H9 (cell line): ENCODE results near the gene FAM111B. TPM values are rescaled to one million over a fixed set of nuclear protein-coding genes. Genes with fewer than 3 reads are reported as not detected.

Experiments
- DNase-seq: peaks from one replicate; pipeline ENCODE4 v3.0.0-alpha.2; 2017
- H2AFZ ChIP-seq: one replicate; pipeline ENCODE4 v1.6.1; 2013; ENCODE audit warnings: mild to moderate bottlenecking, low read length, control low read depth, moderate library complexity
- H2AK5ac ChIP-seq: 2 replicates; pipeline ENCODE4 v1.6.1; 2013; ENCODE audit warnings: low read length, control low read depth, mixed read lengths; ENCODE audit not compliant: insufficient read length
- H2BK120ac ChIP-seq: one replicate; pipeline ENCODE4 v1.6.1; 2013; ENCODE audit warnings: low read depth, mild to moderate bottlenecking, low read length, control low read depth, inconsistent platforms; ENCODE audit not compliant: poor library complexity, severe bottlenecking
- H2BK12ac ChIP-seq: 2 replicates; pipeline ENCODE4 v1.6.1; 2013; ENCODE audit warnings: low read length, control low read depth, mixed read lengths, low read depth; ENCODE audit not compliant: insufficient read length
- H2BK15ac ChIP-seq: 2 replicates; pipeline ENCODE4 v1.6.1; 2013; ENCODE audit warnings: low read depth, low read length, control low read depth
- H2BK20ac ChIP-seq: one replicate; pipeline ENCODE4 v1.6.1; 2013; ENCODE audit warnings: low read depth, mild to moderate bottlenecking, low read length, control low read depth, inconsistent platforms; ENCODE audit not compliant: poor library complexity, severe bottlenecking
- H2BK5ac ChIP-seq: 2 replicates; pipeline ENCODE4 v1.6.1; 2013; ENCODE audit warnings: low read length, control low read depth, mixed read lengths; ENCODE audit not compliant: insufficient read length
- H3K14ac ChIP-seq: 2 replicates; pipeline ENCODE4 v1.6.1; 2013; ENCODE audit warnings: low read length, control low read depth; ENCODE audit not compliant: insufficient read depth
- H3K18ac ChIP-seq: 2 replicates; pipeline ENCODE4 v1.6.1; 2013; ENCODE audit warnings: low read depth, mild to moderate bottlenecking, mixed read lengths, low read length, control low read depth; ENCODE audit not compliant: insufficient read length
- H3K23ac ChIP-seq: 2 replicates; pipeline ENCODE4 v1.6.1; 2013; ENCODE audit warnings: low read length, control low read depth, mixed read lengths, low read depth; ENCODE audit not compliant: insufficient read length
- H3K23me2 ChIP-seq: 2 replicates; pipeline ENCODE4 v1.6.1; 2013; ENCODE audit warnings: low read depth, mild to moderate bottlenecking, mixed read lengths, low read length, control low read depth; ENCODE audit not compliant: insufficient read length, poor library complexity, severe bottlenecking
- H3K27ac ChIP-seq: 2 replicates; pipeline ENCODE4 v1.5.1; 2013; ENCODE audit warnings: low read length, control low read depth, mixed read lengths, low read depth; ENCODE audit not compliant: insufficient read length
- H3K27me3 ChIP-seq: 2 replicates; pipeline ENCODE4 v1.6.1; 2013; ENCODE audit warnings: low read length, control low read depth, inconsistent platforms; ENCODE audit not compliant: insufficient read depth
- H3K4ac ChIP-seq: 2 replicates; pipeline ENCODE4 v1.6.1; 2013; ENCODE audit warnings: low read depth, mild to moderate bottlenecking, control low read depth, inconsistent platforms, low read length, moderate library complexity
- H3K4me1 ChIP-seq: 2 replicates; pipeline ENCODE4 v1.6.1; 2013; ENCODE audit warnings: low read length, control low read depth, inconsistent platforms; ENCODE audit not compliant: insufficient read depth
- H3K4me2 ChIP-seq: 2 replicates; pipeline ENCODE4 v1.6.1; 2013; ENCODE audit warnings: low read length, control low read depth, mixed read lengths; ENCODE audit not compliant: insufficient read length, insufficient read depth
- H3K56ac ChIP-seq: 2 replicates; pipeline ENCODE4 v1.6.1; 2013; ENCODE audit warnings: low read depth, mild to moderate bottlenecking, mixed read lengths, low read length, control low read depth; ENCODE audit not compliant: insufficient read length
- H3K79me1 ChIP-seq: 2 replicates; pipeline ENCODE4 v1.6.1; 2013; ENCODE audit warnings: low read depth, mild to moderate bottlenecking, moderate library complexity, low read length, control low read depth, inconsistent platforms; ENCODE audit not compliant: insufficient read depth, poor library complexity, severe bottlenecking
- H3K79me2 ChIP-seq: 2 replicates; pipeline ENCODE4 v1.6.1; 2013; ENCODE audit warnings: low read length, control low read depth, inconsistent platforms; ENCODE audit not compliant: insufficient read depth
- H3K9ac ChIP-seq: 2 replicates; pipeline ENCODE4 v1.6.1; 2013; ENCODE audit warnings: low read length, control low read depth, mixed read lengths; ENCODE audit not compliant: insufficient read length; ENCODE audit errors: extremely low read depth
- H3K9me3 ChIP-seq: one replicate; pipeline ENCODE4 v1.6.1; 2013; ENCODE audit warnings: low read depth, low read length, inconsistent platforms; ENCODE audit not compliant: control insufficient read depth
- H3T11ph ChIP-seq: one replicate; pipeline ENCODE4 v1.6.1; 2013; ENCODE audit warnings: mild to moderate bottlenecking, low read length, control low read depth, inconsistent platforms
- H4K20me1 ChIP-seq: one replicate; pipeline ENCODE4 v1.6.1; 2013; ENCODE audit not compliant: control insufficient read depth, insufficient read length, insufficient read depth
- H4K5ac ChIP-seq: 2 replicates; pipeline ENCODE4 v1.6.1; 2013; ENCODE audit warnings: low read depth, mild to moderate bottlenecking, mixed read lengths, low read length, control low read depth; ENCODE audit not compliant: insufficient read length
- H4K8ac ChIP-seq: replicated peaks from 2 replicates; pipeline ENCODE4 v1.6.1; 2013; ENCODE audit warnings: low read length, control low read depth, mixed read lengths, low read depth; ENCODE audit not compliant: insufficient read length
- H4K91ac ChIP-seq: 2 replicates; pipeline ENCODE4 v1.6.1; 2013; ENCODE audit warnings: low read depth, mild to moderate bottlenecking, moderate library complexity, mixed read lengths, low read length, control low read depth; ENCODE audit not compliant: insufficient read length
- H3K27ac Mint-ChIP-seq, 3 experiments: 2 replicates in 2 of 3; 3 replicates in 1 of 3; pipeline ENCODE4 v1.8.0; 2020 to 2021; ENCODE audit warnings: mixed read lengths in 3 of 3, mild to moderate bottlenecking in 1 of 3, moderate library complexity in 1 of 3
- H3K27me3 Mint-ChIP-seq: 2 replicates; pipeline ENCODE4 v1.8.0; 2021; ENCODE audit warnings: low read depth, mild to moderate bottlenecking, moderate library complexity, mixed read lengths
- H3K36me3 Mint-ChIP-seq, 3 experiments: 2 replicates in 2 of 3; 3 replicates in 1 of 3; pipeline ENCODE4 v1.8.0; 2020 to 2021; ENCODE audit warnings: low read depth in 3 of 3, mixed read lengths in 3 of 3; ENCODE audit not compliant: insufficient read depth in 1 of 3
- H3K4me1 Mint-ChIP-seq, 2 experiments: 2 replicates each; pipeline ENCODE4 v1.8.0; 2020; ENCODE audit warnings: mixed read lengths in 2 of 2
- H3K4me3 Mint-ChIP-seq, 2 experiments: 2 replicates in 1 of 2; 3 replicates in 1 of 2; pipeline ENCODE4 v1.8.0; 2020 to 2021; ENCODE audit warnings: mild to moderate bottlenecking in 2 of 2, mixed read lengths in 2 of 2, moderate library complexity in 1 of 2
- H3K9me3 Mint-ChIP-seq, 2 experiments: 2 replicates in 1 of 2; 3 replicates in 1 of 2; pipeline ENCODE4 v1.8.0; 2020; ENCODE audit warnings: mild to moderate bottlenecking in 2 of 2, mixed read lengths in 2 of 2, moderate library complexity in 1 of 2
- CTCF ChIP-seq: fragments of 200-600 bp; sonication (generic); conservative IDR thresholded peaks from 3 replicates; pipeline ENCODE4 v1.8.0; 2021; ENCODE audit warnings: antibody characterized with exemption, mild to moderate bottlenecking
- WGBS: extraction: QIAGEN DNeasy Blood & Tissue Kit; methylation state at CpG from one replicate; pipeline ENCODE4 v1.1.7; 2013; ENCODE audit warnings: missing lambda C conversion rate, low lambda C conversion rate, mixed read lengths; ENCODE audit not compliant: insufficient read length; ENCODE audit errors: extremely low coverage; 5-methylcytosine and 5-hydroxymethylcytosine counted together
- total RNA-seq: library from RNA; stranded (reverse); gene quantifications from 2 replicates; pipeline ENCODE4 v1.2.1, GENCODE V29; 2021

The FAM111B gene
- total RNA-seq, 1 experiment from 2014 or later = 35.0 TPM

- Histone ChIP-seq H4K91ac (no peak overlapping the region), H3K27me3 (no peaks in the 10 kb centered on the region), H3K14ac (no peak overlapping the region), H3K56ac (no peak overlapping the region), H3K9ac (no peak overlapping the region), H4K8ac (no peak overlapping the region), H3T11ph (no peak overlapping the region), H3K4me1 (no peaks in the 10 kb centered on the region), H3K27ac (no peak overlapping the region), H3K23ac (no peak overlapping the region), H4K20me1 (no peaks in the 10 kb centered on the region), H3K79me1 (no peaks in the 10 kb centered on the region), H2BK5ac (no peak overlapping the region), H3K4ac (no peak overlapping the region), H2BK120ac (no peak overlapping the region), H3K79me2 (0 out of 2 replicates have a peak, but pooled peaks cover 2% of the 10 kb centered on the region), H3K23me2 (no peaks in the 10 kb centered on the region), H3K9me3 (no peaks in the 10 kb centered on the region), H3K18ac (no peak overlapping the region), H2BK12ac (no peak overlapping the region), H3K4me2 (no peak overlapping the region), H2BK15ac (no peak overlapping the region), H4K5ac (no peak overlapping the region), H2AK5ac (no peak overlapping the region), H2BK20ac (no peak overlapping the region), H2AFZ (no peak overlapping the region)
- no CpG with 5 or more reads among the region's 8 CpGs for WGBS
- TF ChIP-seq CTCF = no peak
- Mint-ChIP-seq H3K36me3 (no peaks in the 10 kb centered on the region), H3K4me1 (peaks cover 5 to 9% of the 10 kb centered on the region in 2 experiments), H3K9me3 (peaks cover 8 to 10% of the 10 kb centered on the region in 2 experiments; a peak in 4 of 5 replicates), H3K27me3 (peaks cover under 1% of the 10 kb centered on the region), H3K4me3 (no peak overlapping the region), H3K27ac (no peak overlapping the region)
- no peak for DNase-seq
These were observed 30.0 kb upstream of the FAM111B start for GRCh38 chr11:59076876-59077571.
